ENCODE results near the gene CCKAR. TPM values are rescaled to one million over a fixed set of nuclear protein-coding genes. Genes with fewer than 3 reads are reported as not detected.
"Not testable (repeated sequence)": the region's sequence is repeated elsewhere in the genome, so short reads cannot be mapped to it uniquely, and the experiment has no call there.

Gene CCKAR, protein sequence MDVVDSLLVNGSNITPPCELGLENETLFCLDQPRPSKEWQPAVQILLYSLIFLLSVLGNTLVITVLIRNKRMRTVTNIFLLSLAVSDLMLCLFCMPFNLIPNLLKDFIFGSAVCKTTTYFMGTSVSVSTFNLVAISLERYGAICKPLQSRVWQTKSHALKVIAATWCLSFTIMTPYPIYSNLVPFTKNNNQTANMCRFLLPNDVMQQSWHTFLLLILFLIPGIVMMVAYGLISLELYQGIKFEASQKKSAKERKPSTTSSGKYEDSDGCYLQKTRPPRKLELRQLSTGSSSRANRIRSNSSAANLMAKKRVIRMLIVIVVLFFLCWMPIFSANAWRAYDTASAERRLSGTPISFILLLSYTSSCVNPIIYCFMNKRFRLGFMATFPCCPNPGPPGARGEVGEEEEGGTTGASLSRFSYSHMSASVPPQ
- total RNA-seq (2014; rRNA removed; shearing (Covaris generic)) = not detected in 2 replicates

DNA sequence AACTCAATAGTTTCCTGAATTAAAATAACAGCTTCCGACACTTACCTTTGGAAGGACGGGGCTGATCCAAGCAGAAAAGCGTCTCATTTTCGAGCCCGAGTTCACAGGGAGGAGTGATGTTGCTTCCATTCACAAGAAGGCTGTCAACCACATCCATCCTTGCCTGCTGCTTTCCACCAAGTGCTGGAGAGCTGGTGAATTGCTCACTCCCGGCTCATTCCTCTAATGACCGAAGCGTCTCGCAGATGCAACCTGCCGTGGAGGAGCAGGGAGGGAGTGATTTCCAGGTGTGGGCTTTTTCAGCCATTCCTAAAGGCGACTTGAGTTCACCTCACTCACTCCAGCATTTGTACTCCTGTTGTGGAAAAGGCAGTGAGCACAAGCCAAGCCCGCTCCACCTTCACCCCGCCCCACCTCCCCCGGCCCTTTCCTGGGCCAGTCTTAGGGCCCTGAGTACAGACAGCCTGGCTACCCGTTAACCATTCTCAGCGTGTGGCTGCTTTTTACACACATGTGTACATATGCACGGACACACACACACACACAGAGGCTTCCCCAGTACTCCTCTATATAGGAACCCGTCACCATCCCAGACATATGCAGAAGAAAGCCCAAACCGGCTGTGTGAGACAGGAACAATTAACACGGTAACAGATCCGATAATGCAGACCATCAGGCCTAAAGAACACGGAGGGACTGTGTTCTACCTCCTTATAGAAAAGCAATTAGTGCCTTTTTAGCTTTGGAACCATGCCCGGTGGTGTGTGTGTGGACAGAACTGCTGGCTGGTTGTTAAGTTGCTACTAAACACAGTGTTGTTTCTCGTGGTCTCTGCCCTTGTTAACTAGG is at the start of gene CCKAR:
Gene CCKAR, minus strand, starts transcription at position 374 of the 849 bp plus-strand sequence. Its CDS starts 217 bp downstream, at position 157.
- no peak for DNase-seq (ENCODE audit: low spot score)
- in situ Hi-C loops (cut with HindIII; ENCODE audit: low sequenced_read_pairs) = no loop called here

DNA sequence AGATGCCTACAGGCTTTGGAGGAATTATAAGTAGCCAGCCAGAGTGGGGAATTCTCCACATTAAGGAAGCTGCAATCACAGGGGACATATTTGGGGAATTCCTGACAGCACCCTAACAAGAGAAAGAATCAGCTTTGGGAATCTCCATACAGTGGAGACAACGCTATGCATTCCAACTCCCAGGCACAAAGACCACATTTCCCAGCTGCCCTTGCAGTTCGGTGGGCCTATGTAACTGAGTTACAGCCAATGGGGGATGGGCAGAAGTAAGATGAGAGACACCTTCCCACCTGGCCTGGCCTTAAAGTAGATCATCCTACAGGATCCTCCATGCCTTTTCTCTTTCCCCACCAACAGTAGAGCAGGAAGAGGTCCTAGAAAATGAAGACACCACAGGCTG is 43.4 kb upstream of the CCKAR start:
- DNase-seq (ENCODE audit: low spot score) = no peak
- in situ Hi-C loops (cut with HindIII; ENCODE audit: low sequenced_read_pairs) = no loop called here

GRCh38 chr4:26531491-26532116 is 41.3 kb upstream of the CCKAR start:
- DNase-seq (ENCODE audit: low spot score) = no peak

GRCh38 chr4:26530099-26530498 is 39.8 kb upstream of the CCKAR start:
- no peak for DNase-seq (ENCODE audit: low spot score)
- in situ Hi-C loops (cut with HindIII; ENCODE audit: low sequenced_read_pairs) = no loop called here

More at GRCh38 chr4:26531491-26532116, 41.3 kb upstream of the CCKAR start:
- in situ Hi-C loops (cut with HindIII; ENCODE audit: low sequenced_read_pairs) = no loop called here

DNA sequence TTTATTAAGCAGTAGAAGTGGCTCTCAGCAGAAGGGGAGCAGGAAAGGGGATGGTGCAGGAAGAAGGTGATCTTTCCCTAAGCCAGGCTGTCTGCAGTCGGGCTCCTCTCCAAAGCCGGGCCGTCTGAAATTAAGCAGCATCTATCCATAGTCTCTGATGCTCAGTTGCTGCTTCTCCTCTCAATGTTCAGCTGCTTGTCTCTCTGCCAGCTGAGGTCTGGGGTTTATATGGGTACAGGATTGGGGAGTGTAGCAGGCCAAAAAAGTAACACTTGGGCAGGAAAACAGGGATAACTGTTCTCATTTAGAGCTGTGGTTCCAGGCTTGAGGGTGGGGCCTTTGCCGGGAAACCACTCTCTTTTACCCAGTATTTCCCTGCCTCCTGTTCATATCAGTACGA is 39.2 kb upstream of the CCKAR start:
- in situ Hi-C loops (cut with HindIII; ENCODE audit: low sequenced_read_pairs) = no loop called here
- no peak for DNase-seq (ENCODE audit: low spot score)

GRCh38 chr4:26525771-26526150 is 35.5 kb upstream of the CCKAR start:
- in situ Hi-C loops (cut with HindIII; ENCODE audit: low sequenced_read_pairs) = no loop called here
- DNase-seq (ENCODE audit: low spot score) = no peak

GRCh38 chr4:26525136-26525770 is 35.0 kb upstream of the CCKAR start:
- in situ Hi-C loops (cut with HindIII; ENCODE audit: low sequenced_read_pairs) = no loop called here
- DNase-seq (ENCODE audit: low spot score) = no peak

- no peak for DNase-seq (ENCODE audit: low spot score)
- in situ Hi-C loops (cut with HindIII; ENCODE audit: low sequenced_read_pairs) = no loop called here
Measured at GRCh38 chr4:26524011-26524410, 33.7 kb upstream of the CCKAR start.

GRCh38 chr4:26522478-26522877 is 32.2 kb upstream of the CCKAR start:
- in situ Hi-C loops (cut with HindIII; ENCODE audit: low sequenced_read_pairs) = no loop called here
- no peak for DNase-seq (ENCODE audit: low spot score)

GRCh38 chr4:26520728-26521450 is 30.6 kb upstream of the CCKAR start:
- no peak for DNase-seq (ENCODE audit: low spot score)
- in situ Hi-C loops (cut with HindIII; ENCODE audit: low sequenced_read_pairs) = no loop called here

DNA sequence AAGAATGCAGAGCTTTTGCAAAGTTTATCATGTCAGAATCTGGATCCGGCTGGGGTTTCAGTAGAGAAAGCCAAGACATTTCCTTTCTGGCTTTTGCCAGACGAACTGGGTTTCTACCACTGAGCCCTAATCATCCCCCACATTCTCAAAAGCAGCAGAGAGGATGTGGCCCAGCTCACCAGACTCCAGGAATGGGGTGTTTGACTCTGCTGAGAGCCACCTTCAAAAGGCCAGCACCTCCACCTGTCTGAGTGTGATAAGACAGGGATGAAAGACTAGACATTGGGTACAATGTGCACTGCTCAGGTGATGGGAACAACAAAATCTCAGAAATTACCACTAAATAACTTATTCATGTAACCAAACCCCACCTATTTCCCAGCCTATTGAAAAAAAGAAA is 25.7 kb upstream of the CCKAR start:
- DNase-seq (ENCODE audit: low spot score) = no peak
- in situ Hi-C loops (cut with HindIII; ENCODE audit: low sequenced_read_pairs) = no loop called here

DNA sequence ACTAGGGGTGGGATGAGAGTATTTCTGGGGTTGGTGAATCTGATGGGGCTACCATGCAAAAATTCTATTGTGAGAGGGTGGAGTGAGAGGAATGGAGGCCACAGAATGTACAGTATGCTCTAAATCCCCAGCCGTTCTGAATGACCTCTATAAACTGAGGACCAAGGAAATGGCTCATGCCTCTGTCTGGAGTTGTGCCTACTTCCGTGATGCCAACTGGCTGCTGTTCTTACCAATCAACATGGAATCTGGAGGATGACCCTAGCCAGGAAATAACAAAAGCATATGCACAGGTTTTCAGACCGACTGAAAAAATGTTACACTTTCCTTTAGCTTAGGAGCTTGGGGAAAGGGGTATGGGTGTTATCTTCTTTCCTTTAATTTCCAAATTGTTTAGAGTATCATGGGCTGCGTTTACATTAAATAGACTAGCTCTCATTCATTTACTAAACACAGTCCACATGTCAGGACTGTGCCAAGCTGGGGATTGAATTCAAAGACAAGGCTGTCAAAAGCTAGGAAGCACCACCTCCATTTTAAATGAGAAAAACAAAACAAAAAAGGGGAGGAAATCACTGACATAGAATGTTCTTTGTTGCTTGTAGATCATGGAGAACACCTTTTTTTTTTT is 20.2 kb upstream of the CCKAR start:
- in situ Hi-C loops (cut with HindIII; ENCODE audit: low sequenced_read_pairs) = no loop called here
- no peak for DNase-seq (ENCODE audit: low spot score)

DNA sequence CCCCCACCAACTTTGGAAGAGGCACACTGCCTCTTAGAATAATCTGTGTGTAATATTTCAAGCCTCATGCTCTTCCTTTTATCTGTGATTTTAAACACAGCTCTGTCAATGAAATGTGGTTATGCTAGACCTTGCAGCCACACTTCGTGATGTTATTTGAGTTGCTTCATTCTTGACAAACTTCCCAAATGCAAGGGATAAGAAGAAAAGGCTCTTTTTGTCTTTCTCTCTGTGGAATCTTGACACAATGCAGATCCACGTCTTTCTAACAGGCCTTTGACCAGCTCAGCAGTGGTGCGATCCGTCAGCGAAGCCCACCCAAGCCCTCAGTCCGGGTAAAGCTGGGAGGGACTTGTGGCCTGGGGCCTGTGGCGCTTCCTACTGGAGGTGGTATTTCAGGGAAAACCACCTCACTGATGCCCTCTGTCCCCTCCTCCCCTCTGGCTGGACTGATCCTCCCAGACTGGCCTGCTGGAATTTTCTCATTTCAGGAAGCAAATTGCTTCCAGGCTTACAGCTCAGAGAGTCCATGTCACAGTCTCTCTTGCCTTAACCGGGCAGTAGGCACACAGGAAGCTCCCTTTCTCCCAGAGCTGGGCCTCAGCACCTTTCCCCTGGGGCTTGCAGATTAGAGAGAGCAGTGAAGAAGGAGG is 19.5 kb upstream of the CCKAR start:
- in situ Hi-C loops (cut with HindIII; ENCODE audit: low sequenced_read_pairs) = no loop called here
- DNase-seq (ENCODE audit: low spot score) = no peak

- DNase-seq (ENCODE audit: low spot score) = no peak
- in situ Hi-C loops (cut with HindIII; ENCODE audit: low sequenced_read_pairs) = no loop called here
Measured at GRCh38 chr4:26507286-26507685, 17.0 kb upstream of the CCKAR start.

DNA sequence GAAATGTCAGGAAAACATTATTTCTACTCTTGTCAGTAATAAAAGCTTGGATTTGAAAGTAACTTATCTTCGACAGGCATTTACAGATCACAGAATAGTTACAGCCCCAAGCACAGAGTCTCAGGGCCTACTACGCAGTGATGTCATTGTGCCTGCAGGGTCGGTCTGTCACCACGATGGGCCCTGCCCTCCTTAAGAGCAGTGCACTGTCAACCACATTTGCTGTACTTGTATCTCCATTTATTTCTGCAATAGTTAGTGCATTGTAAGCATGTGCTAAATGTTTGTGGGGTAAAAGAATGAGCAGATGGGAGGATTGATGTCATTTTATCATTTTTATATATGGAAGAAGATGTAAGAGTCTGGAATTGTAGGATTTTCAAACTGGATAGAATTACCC is 13.6 kb upstream of the CCKAR start:
- in situ Hi-C loops (cut with HindIII; ENCODE audit: low sequenced_read_pairs) = no loop called here

GRCh38 chr4:26503427-26503826 is 13.1 kb upstream of the CCKAR start:
- in situ Hi-C loops (cut with HindIII; ENCODE audit: low sequenced_read_pairs) = no loop called here
- no peak for DNase-seq (ENCODE audit: low spot score)

More for the DNA sequence above, 13.6 kb upstream of the CCKAR start:
- no peak for DNase-seq (ENCODE audit: low spot score)

DNA sequence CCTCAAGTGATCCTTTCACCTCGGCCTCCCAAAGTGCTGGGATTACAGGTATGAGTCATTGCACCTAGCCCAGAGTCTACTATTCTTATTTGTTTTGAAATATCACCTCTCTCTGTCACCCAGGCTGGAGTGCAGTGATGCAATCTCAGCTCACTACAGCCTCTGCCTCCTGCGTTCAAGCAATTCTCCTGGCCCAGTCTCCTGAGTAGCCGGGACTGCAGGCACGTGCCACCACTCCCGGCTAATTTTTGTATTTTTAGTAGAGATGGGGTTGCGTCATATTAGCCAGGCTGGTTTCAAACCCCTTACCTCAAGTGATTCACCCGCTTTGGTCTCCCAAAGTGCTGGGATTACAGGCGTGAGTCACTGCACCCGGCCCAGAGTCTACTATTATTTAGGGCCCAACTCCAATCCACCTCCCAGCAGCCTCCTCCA is 10.3 kb upstream of the CCKAR start:
- in situ Hi-C loops (cut with HindIII; ENCODE audit: low sequenced_read_pairs) = not testable (repeated sequence)

More for the DNA sequence above, 10.3 kb upstream of the CCKAR start:
- DNase-seq (ENCODE audit: low spot score) = not testable (repeated sequence)

Measured in G401 (cell line).